Fibroblast of gingiva (primary cell): ENCODE results near the gene ATPAF1.

ENCODE experiments used
- DNase-seq: peaks from one replicate; pipeline ENCODE4 v3.0.0-alpha.2; 2011; ENCODE audit warnings: low read depth

Gene ATPAF1

GRCh38 chr1:46614604-46614984 lies 53.6 kb downstream of the ATPAF1 start:
- no peak for DNase-seq

GRCh38 chr1:46613661-46614603 lies 54.2 kb downstream of the ATPAF1 start:
- DNase-seq: peak; percentile 83

DNA sequence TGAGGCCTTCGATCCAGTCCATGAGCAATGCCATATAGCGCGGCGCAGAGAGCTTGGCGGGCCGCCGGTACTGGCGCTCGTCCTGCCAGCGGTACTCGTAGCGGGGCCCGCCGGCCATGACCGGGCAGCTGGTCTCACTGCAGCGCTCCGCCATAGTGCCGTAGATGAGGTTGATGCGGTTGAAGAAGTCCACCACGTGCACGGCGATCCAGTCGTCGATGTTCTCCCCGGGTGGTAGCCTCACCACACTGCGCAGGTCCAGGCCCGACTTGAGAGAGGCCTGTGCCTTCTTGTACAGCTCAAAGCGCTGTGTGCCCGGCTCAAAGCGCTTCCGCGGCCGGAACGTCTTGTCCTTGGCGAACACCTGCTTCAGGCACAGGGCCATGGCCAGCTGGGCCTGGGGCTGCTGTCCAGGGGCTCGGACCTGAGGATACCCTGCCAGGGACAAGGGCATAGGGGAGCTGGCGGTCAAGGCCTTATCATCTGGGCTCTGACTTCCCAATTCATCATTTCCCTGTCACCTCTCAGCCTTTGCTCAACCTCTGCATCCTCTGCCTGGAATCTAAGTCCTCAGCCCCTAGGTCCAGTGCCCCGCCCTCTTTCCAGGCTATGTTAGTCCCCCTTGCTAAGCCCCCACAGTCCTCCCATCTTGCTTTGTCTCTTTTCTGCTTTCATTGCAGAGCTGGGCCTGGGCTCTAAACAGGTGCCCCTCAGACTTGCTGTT lies 55.1 kb downstream of the ATPAF1 start:
- DNase-seq: no peak

DNA sequence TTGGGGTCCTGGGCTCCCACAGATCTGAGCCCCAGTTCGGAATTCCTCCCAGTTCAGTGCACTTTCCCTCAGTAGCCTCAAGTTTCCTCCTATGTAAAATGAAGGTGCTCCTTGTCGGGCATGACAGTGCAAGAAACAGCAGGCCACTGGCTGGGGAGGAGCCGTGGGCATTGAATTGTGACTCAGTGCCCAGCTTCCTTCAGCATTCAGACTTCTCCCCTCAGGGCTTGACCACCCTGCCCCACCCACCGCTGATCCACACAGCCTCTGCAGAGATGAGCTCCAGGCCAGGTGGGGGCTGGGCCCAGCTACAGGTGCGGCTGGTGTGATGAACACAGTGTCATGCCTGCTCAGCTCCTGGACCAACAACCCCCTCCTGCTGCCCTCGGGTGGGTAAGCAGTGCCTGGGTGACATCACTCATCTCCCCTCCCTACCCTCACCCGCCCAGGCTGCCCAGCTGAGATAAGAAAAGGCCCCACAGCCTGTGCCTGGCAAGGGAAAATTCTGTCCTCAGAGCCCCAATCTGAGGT lies 56.4 kb downstream of the ATPAF1 start:
- no peak for DNase-seq

DNA sequence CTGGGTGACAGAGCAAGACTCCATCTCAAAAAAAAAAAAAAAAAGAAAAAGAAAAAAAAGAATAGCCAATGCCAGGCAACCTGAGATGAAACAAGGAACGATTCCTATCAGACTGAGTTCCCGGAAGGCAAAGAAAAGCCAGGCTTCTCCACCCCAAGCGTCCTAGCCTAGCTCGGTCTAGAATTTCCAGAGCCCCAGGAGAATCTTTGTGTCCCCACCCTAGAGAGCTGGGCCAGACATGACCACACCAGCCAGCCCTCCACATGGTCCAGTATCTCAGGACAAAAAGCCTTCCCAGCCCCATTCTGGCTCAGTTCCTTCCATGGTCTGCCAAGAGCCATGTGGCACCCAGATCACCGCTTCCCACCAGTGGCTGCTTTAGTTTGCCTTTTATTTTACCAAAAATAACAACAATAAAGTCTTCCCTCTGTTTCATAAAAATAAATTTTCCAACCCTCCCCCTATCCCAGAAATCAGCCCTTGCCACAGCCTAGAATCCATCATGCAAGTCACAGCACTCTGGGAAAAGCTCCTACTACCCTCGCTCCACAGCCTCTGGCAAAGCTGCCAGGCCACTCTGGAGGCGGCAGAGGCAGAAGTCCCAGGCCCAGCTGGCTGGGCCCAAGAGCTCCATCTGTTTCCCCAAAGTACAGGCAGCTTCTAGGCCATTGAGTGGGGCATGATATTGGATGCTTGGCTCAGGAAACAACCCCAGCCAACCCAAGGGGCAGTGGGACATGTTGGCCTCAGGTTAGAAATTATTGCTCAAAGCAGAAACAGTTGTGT lies 60.6 kb downstream of the ATPAF1 start:
- no peak for DNase-seq

DNA sequence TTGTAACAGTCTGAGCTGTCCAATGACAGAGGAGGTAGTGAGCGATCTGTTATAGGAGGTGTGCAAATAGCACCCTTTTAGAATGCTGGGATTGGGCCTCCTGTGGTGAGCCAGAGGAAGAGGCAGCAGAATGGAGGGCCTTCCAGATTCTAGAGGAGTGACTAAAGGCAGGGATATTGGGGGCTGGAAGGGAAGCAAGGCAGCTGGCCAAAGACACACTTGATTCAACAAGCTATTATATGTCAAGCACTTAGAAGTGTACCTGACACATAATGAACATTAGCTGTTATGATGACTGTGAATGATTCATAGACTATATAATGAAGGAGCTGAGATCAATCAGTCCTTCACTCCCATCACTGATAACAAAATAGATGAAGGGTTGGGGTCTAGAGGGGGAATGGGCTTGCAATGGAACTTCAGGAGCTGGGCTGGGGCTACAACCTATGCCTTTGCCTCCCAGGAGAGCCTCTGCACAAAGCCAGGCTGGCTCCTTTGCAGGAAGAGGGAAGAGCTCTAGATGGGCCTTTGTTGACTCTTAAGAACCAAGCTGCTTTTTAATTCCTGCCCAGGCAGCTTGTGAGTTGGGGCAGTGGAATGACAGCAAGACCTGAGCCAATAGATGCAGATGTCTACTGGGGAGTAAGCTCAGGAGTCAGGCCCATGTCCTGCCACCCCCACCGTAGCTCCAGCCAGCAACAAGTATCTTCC lies 61.8 kb downstream of the ATPAF1 start:
- no peak for DNase-seq

GRCh38 chr1:46605232-46605631 lies 62.9 kb downstream of the ATPAF1 start:
- no peak for DNase-seq

DNA sequence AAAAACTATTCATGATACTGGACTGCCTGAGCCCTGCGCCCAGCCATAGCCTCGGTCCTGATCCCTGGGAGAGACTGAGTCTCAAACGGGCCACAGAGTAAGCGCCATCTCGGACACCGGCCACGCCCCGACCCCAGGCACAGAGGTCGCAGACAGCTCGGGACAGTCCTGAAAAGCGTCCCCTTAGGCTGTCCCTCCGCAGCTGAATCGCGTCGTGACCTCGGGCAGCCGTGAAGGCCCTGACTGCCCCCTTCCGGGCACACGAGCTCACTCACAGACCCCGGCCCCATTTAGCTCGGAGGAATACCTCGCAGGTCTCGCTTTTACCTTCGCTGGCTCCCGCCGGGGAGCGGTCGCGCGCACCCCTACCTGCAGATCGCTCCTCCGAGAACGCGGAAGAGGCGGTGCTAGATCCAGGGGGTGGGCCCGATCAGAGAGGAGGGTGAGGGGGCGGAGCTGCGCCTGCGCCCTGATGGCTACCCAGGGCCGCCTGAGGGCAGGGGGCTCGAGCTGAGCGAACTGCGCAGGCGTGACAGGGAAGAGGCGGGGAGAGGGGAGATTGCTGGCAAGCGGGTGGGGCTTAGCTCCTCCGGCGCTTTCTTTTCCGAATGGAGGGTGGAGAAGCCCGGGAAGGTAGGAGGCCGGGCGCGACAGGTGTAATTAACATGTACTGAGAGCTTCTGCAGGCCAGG lies 64.2 kb downstream of the ATPAF1 start, which contains the start of gene MKNK1:
TSS of gene MKNK1 (minus strand) at position 411 of the 692 bp plus-strand sequence. CDS start 20,941 bp downstream, outside the sequence.
- peak; percentile 90 for DNase-seq

DNA sequence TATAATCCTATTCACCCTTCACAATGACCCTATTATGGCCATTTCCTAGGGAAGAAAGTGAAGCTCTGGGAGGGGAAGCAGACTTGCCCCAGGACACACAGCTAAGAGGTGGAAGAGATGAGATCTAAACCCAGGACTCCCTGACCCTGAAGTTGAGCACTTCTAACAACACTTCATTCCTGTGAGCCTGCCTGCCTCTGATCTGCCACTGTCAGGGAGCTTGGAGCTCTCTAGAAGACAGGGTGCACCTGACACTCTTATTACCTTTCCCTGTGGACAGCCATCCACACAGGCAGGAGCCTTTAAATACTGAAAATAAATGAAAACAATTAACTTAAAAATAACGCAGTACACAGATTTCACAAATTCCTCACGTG lies 64.7 kb downstream of the ATPAF1 start:
- no peak for DNase-seq

GRCh38 chr1:46601257-46602007 lies 66.7 kb downstream of the ATPAF1 start:
- no peak for DNase-seq

- DNase-seq: no peak
Observed at GRCh38 chr1:46599059-46599970, 68.8 kb downstream of the ATPAF1 start.

GRCh38 chr1:46596846-46597245 lies 71.3 kb downstream of the ATPAF1 start:
- DNase-seq: no peak

DNA sequence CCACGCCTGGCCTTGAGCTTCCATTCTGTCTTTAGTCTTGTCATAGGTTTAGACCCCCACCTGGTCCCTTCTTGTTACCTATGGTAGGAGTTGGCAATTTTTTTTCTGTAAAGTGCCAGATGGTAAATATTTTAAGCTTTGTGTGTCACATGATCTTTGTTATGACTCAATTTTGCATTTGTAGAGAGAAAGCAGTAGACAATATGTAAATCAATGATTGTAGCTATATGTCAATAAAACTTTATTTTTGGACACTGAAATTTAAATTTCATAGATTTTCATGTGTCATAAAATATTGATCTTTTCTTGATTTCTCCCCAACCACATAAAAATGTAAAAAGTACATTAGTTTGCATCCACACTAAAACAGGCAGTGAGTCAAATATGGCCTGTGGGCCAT lies 72.1 kb downstream of the ATPAF1 start:
- DNase-seq: no peak

DNA sequence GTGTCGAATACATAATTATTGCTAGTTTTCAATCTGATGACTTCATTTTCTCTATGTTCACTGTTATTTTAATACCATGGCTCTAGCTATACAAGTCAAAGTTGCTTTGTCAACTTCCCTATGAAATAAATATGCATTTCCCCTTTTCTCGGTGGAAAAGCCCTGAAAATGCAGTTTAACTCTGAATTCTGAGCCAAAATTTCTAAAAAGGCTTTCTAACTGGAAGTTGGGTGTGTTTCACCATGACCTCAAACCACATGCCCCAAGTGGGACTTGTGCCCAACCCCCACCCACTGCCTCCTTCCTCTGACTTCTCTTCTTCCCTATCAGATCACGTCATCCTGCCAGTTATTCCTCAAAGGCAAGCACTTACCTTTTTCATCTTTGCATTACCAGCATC lies 73.0 kb downstream of the ATPAF1 start:
- DNase-seq: no peak

GRCh38 chr1:46594063-46594462 lies 74.1 kb downstream of the ATPAF1 start:
- DNase-seq: no peak

DNA sequence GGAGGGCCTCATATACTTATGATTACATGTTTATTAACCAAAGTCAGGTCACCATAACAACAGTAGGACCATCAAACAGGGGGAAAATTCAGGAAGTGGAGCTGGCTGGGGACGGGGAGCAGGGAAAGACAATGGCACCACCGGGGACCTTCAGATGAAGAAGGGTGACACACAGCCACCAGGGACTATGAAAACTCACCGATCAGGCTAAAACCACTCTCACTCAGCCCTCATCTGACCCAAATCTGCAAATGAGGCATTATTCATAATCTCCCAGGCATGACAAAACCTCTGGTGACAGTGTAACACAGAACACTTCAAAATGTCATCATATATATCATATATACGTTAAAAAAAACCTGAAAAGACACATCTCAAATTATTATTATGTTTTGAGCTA lies 75.3 kb downstream of the ATPAF1 start:
- no peak for DNase-seq

DNA sequence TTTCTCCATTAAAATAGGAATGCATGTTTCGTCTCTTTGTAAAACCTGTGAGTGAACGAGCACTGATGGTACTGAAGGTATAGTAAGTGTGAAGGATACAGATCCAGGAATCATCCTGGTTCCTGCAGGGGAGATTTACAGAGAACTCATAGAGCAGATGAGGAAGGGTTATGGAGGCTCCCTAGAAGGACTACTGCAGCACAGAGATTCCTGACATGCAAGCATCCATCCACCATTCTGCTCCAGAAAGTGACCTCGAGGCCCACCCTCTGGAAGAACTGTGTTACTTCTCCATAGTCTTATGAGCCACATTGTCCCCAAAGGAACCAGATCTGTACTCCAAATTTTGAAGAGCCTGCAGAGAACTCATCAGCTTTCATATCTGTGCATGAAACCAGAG lies 78.6 kb downstream of the ATPAF1 start:
- DNase-seq: no peak

GRCh38 chr1:46587069-46587468 lies 81.1 kb downstream of the ATPAF1 start:
- DNase-seq: no peak

DNA sequence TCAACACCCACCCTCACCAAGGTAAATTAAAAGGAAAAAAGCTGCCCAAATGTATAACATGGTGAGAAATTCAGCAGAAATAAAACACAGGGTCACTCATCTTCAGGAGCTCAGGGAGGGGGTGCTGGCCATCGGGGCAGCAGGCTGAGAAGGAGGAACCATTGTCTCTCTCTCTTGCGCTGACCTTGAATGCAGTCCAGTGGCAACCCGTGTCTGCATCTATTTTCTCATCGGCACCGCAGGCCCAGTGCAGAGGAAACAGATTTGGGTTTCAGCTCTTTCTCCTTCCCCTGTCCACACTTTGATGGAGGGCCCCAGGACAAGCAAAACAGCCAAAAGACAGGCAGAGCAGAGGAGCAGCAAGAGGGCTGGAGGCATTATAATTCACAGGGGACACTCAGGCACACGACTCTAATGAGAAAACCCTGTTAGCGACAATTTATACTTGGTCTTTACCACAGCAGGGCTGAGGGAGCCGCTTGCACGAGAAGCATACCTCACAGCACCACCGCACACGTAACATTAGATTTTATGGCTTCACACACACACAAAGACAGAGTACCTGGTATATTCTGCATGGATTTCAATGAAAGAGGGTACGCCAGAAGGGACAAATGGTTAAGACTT lies 82.7 kb downstream of the ATPAF1 start:
- DNase-seq: no peak
